Thyroid gland (tissue), 4 donors: Measurements from ENCODE around the gene SYCP1. TPM values are rescaled to one million over a fixed set of nuclear protein-coding genes. Genes with fewer than 3 reads are reported as not detected.
A peak's percentile ranks its signal among the peaks of the same experiment; 100 is the strongest.

Source experiments
- DNase-seq, 2 donors: peaks; one replicate each; pipeline ENCODE4 v3.0.0-alpha.2; 2019
- H3K27ac ChIP-seq, 3 donors: fragments of 200-600 bp; sonication (generic); 1 replicate in 2 of 3; 2 replicates in 1 of 3; pipeline ENCODE4 v1.5.1; 2016 to 2019; ENCODE audit warnings: mild to moderate bottlenecking in 1 of 3, moderate library complexity in 1 of 3
- H3K27me3 ChIP-seq: fragments of 200-600 bp; sonication (generic); one replicate; pipeline ENCODE4 v1.5.1; 2019
- H3K36me3 ChIP-seq, 2 donors: fragments of 200-600 bp; sonication (generic); one replicate each; pipeline ENCODE4 v1.5.1; 2016 to 2019
- H3K4me1 ChIP-seq, 2 donors: fragments of 200-600 bp; sonication (generic); one replicate each; pipeline ENCODE4 v1.5.1; 2017 to 2019
- H3K4me3 ChIP-seq, 3 donors: fragments of 200-600 bp; sonication (generic); replicated peaks in 1 of 3; 1 replicate in 2 of 3; 2 replicates in 1 of 3; pipeline ENCODE4 v1.5.1; 2016; ENCODE audit warnings: mild to moderate bottlenecking in 1 of 3
- H3K9me3 ChIP-seq: fragments of 200-600 bp; sonication (generic); one replicate; pipeline ENCODE4 v1.5.1; 2017
- CTCF ChIP-seq, 6 experiments: fragments of 200-600 bp in 3 of 6; fragments of 450-650 bp in 3 of 6; sonication (generic) in 3 of 6; IDR thresholded peaks; one replicate each; pipeline ENCODE4 v1.5.1; 2016 to 2019; ENCODE audit warnings: antibody characterized with exemption in 6 of 6, mild to moderate bottlenecking in 2 of 6, inconsistent platforms in 1 of 6, moderate library complexity in 1 of 6
- POLR2A ChIP-seq, 2 donors: fragments of 450-650 bp; IDR thresholded peaks; one replicate each; pipeline ENCODE4 v1.6.1; 2017; ENCODE audit warnings: antibody characterized with exemption in 2 of 2, mild to moderate bottlenecking in 2 of 2, moderate library complexity in 1 of 2
- WGBS, 2 donors: methylation state at CpG; one replicate each; pipeline ENCODE4 v1.1.5; 2017; 5-methylcytosine and 5-hydroxymethylcytosine counted together
- intact Hi-C: fragments of 100-400 bp; cut with DNase I; formaldehyde crosslinking; loops from one replicate; pipeline ENCODE4 v1.15.1; 2023
- total RNA-seq, 4 donors: library from RNA; depleted of rRNA; stranded (reverse); fragments of >200 nt; gene quantifications; one replicate each; pipeline ENCODE4 v1.2.3, GENCODE V29; 2016

SYCP1 gene
- total RNA-seq, 4 donors from 2014 or later = 0.13 TPM; not detected in 3

GRCh38 chr1:114976891-114977290, 122.2 kb downstream of the SYCP1 start:
- 96 to 97% methylated on average over 1 of the region's 1 CpG for WGBS, 2 donors
- no peak for DNase-seq
- H3K4me3 ChIP-seq = no peak overlapping the region

DNA sequence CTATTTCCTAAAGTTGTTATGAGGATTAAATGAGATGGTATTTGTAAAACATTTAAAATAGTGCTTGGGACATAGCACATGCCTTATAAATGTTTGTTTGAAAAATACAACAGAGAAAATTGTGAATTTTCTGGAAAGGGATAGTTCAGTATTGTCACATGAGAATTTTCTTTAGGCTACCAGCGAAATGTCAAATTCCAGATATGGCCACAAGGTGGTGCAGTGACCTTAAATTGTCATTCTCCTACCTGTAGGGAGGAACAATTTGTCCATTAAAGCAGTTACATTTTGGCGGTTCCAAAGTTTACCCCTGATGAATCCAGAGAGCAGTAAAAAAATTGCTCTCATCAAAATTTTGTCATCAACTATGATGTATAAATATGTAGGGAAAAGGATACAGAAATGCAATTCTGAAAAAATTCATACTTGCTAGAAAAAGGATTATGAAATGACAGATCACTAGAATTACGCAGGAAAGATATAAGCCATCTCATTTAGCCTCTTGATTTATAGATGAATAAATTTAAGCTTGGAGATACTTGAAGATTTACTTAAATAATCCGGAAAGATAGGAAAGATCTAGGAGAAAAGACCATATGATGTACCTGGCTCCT, 124.7 kb downstream of the SYCP1 start:
- Histone ChIP-seq H3K4me1 (no peaks in the 10 kb centered on the region), H3K9me3 (no peaks in the 10 kb centered on the region), H3K27me3 (no peaks in the 10 kb centered on the region), H3K27ac (no peak overlapping the region), H3K36me3 (no peaks in the 10 kb centered on the region), H3K4me3 (no peak overlapping the region)
- 30 to 35% methylated on average over 4 of the region's 4 CpGs for WGBS, 2 donors
- DNase-seq = peak; percentile 73
- peak; percentile 64 to 87 (median 80) for TF ChIP-seq CTCF (IDR thresholded peaks at IDR 0.05)
- no peak for TF ChIP-seq POLR2A (IDR thresholded peaks at IDR 0.05)
- intact Hi-C loops = loop anchor here (2.0 kb wide), 1 partner anchor 133 kb away; no protein-coding TSS in a partner anchor

More at GRCh38 chr1:114976891-114977290, 122.2 kb downstream of the SYCP1 start:
- intact Hi-C loops = no loop called here
- no peak overlapping the region for H3K27ac ChIP-seq
- no peaks in the 10 kb centered on the region for H3K36me3 ChIP-seq
- H3K27me3 ChIP-seq = no peaks in the 10 kb centered on the region
- TF ChIP-seq CTCF (IDR thresholded peaks at IDR 0.05) (no peak), POLR2A (IDR thresholded peaks at IDR 0.05) (no peak)
- H3K9me3 ChIP-seq = no peaks in the 10 kb centered on the region
- no peaks in the 10 kb centered on the region for H3K4me1 ChIP-seq

DNA sequence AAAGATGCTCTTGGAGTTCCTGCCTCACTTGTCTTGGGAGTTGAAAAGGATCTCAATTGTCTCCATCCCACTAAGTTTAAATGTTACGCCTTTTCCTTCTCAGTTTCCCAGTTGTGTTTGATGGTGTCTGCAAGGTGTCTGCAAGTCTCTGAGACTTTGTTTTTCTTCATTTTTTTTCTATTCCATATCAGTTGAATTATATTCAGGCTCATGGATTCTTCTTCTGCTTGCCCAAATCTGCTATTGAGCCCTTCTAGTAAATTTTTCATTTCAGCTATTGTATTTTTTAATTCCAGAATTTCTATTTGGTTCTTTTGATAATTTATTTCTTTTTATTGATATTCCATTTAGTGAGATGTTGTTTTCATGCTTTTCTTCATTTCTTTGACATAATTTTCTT, 127.6 kb downstream of the SYCP1 start:
- Histone ChIP-seq H3K9me3 (no peaks in the 10 kb centered on the region), H3K4me3 (no peak overlapping the region), H3K27me3 (no peaks in the 10 kb centered on the region), H3K36me3 (no peaks in the 10 kb centered on the region), H3K4me1 (no peaks in the 10 kb centered on the region), H3K27ac (no peak overlapping the region)
- TF ChIP-seq CTCF (IDR thresholded peaks at IDR 0.05) (no peak), POLR2A (IDR thresholded peaks at IDR 0.05) (no peak)
- WGBS, 2 donors = 39 to 51% methylated on average over 1 of the region's 1 CpG
- intact Hi-C loops = no loop called here
- DNase-seq = no peak

DNA sequence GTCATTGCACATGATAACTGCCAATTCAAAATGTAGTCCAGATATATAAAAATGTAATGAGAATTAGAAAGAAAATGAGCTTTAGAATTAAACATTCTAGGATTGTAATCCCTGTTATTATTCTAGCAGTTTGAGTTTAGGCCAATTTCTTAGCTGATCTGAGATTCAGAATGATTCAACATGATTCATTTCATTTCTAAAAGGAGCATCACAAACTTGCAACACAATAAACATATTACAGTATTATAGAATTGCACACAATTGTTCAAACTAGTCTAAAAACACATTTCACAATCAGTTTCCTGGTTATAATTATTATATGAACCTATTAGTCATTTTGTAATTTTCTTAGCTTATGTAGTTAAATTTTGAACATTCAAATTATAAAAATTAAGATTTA, 131.6 kb downstream of the SYCP1 start:
- Histone ChIP-seq H3K4me1 (no peaks in the 10 kb centered on the region), H3K4me3 (no peak overlapping the region), H3K27me3 (no peaks in the 10 kb centered on the region), H3K36me3 (no peaks in the 10 kb centered on the region), H3K9me3 (no peaks in the 10 kb centered on the region), H3K27ac (no peak overlapping the region)
- DNase-seq = no peak
- intact Hi-C loops = no loop called here
- TF ChIP-seq POLR2A (IDR thresholded peaks at IDR 0.05) = no peak
- TF ChIP-seq CTCF (IDR thresholded peaks at IDR 0.05) = no peak

GRCh38 chr1:114988095-114988494, 133.4 kb downstream of the SYCP1 start:
- 77 to 93% methylated on average over 1 of the region's 1 CpG for WGBS, 2 donors
- DNase-seq = no peak
- no peaks in the 10 kb centered on the region for H3K9me3 ChIP-seq
- no peak for TF ChIP-seq POLR2A (IDR thresholded peaks at IDR 0.05)
- no peak for TF ChIP-seq CTCF (IDR thresholded peaks at IDR 0.05)
- no peaks in the 10 kb centered on the region for H3K4me1 ChIP-seq
- H3K27ac ChIP-seq = no peak overlapping the region
- no peaks in the 10 kb centered on the region for H3K27me3 ChIP-seq
- H3K4me3 ChIP-seq = no peak overlapping the region
- H3K36me3 ChIP-seq = no peaks in the 10 kb centered on the region
- intact Hi-C loops = no loop called here
